HG03175 (cell line): Measurements from ENCODE around the gene LSAMP.

Experiments used
- ATAC-seq: cut with Tn5 transposase; IDR thresholded peaks from one replicate; pipeline ENCODE4 v1.9.1; 2021; ENCODE audit warnings: mild to moderate bottlenecking, moderate library complexity; ENCODE audit not compliant: unreplicated experiment

The LSAMP gene

DNA sequence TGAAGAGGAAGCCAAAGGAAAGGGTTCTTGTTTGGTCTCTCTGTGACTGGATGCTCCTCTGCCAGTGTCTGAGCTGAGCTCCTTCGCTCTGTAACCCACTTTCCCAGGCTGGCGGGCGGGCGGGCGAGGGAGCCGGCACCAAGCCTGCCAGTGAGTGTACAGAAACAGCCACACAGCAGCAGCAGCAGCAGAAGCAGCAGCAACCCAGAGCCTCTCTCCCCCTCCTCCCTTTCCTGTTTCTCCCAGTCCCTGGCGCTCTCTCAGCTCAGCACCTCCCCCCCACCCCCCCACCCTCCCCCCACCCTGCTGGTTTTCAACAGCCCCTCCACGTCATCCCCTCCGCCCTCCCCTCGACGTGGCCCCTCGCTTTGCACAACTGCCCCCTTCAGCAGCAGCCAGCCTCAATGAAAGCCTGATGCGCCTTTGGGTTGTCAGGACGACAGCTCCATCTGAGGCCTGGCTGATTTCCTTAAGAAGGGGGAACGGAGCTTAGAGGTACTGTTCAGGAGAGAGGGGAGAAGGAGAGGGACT, at the start of gene LSAMP:
Gene LSAMP (minus strand): TSS at position 177 of the 531 bp plus-strand sequence.
- ATAC-seq: no peak

DNA sequence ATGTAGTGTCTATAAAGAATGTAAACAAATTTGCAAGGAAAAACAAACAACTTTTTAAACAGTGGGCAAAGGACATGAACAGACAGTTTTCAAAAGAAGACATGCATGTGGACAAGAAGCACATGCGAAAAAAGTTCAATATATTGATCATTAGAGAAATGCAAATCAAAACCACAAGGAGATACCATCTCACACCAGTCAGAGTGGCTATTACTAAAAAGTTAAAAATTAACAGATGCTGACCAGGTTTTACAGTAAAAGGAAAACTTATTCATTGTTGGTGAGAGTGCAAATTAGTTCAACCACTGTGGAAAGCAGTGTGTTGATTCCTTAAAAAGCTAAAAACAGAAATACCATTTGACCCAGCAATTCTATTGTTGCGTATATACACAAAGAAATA, 47.1 kb upstream of the LSAMP start:
- no peak for ATAC-seq

DNA sequence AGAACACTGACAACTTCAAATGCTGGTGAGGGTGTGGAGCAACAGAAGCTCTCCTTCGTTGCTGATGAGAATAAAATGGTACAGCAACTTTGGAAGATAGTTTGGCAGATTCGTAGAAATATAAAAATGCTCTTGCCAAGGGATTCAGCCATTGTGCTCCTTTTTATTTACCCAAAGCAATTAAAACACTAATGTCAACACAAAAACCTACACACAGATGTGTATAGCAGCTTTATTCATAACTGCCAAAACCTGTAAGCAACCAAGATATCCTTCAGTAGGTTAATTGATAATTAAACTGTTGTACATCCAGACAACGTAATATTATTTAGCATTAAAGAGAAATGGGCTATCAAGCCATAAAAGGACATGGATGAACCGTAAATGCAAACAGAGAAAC, 37.8 kb upstream of the LSAMP start:
- no peak for ATAC-seq

DNA sequence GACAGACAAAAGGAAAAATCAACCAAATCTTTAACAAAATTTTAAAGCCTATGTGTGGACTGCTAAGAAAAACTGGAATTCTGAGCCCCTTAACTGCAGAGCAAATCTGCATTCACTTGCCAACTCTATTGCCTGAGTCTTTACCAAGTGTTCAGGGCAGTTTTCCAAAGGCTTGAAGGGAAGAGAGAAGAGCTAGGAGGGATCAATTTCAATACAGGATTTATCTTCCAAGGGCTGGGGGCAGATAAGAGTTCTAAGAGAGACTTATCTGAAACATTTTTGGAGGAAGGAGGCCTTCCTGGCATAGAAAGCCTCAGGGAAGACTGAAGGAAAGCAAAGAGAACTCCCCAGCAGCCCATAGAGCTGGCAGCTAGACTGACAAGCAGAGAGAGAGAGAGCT, 31.4 kb upstream of the LSAMP start:
- no peak for ATAC-seq

GRCh38 chr3:116474801-116475200, 29.5 kb upstream of the LSAMP start:
- ATAC-seq: no peak

DNA sequence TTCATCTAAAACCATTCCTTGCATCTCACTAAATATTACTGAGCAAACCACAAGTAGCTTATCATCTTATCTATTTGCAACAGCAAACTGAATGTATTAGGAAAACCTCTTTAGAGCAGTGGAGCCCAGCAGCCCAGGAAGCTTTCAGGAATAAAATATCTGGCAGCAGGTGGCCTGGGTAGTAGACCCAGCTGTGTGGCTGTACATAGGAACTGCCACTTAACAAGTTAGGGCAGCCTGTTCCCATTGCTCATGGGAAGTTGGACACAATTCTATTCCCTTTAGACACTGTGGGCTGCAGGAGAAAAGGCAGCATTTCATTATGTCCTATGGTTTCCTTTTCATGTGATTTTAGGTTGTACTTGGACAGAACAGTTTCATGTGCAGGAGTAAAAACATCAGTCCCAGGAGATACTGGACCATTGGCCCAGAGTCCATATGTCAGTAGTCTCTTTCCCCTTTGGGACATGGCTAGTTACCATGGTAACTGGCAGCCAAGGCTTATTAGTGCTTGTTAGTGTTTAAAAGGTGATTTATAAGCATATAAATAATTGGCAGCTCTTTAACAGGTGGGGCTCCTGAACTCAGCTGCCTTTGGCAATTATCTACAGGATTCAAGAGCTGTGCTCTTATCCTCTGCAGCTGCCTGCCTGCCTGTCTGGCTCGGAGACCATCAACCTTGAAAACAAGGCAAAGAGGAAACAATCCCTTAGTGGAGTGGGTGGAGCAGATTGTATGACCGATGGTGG, 28.9 kb upstream of the LSAMP start:
- ATAC-seq: no peak

DNA sequence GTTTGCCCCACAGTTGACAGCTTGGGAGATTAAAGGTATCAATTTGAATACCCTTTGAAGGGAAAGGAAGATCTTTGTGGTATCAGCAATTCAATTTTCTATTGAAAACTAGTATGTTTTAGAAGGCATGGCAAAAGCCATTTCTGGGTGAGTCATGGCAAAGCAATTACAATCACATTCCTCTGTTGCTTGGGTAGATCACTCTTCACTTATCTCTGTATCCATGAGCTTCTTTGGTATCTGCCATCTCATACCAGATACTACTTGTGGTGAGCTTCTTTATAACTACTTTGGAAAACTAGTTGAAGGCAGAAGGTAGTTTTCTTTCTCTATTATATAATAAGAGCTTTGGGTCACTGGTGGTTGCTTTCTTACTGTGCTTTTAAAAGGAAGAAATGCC, 28.3 kb upstream of the LSAMP start:
- no peak for ATAC-seq

GRCh38 chr3:116470605-116471197, 25.4 kb upstream of the LSAMP start:
- ATAC-seq: no peak

- no peak for ATAC-seq
Observed at GRCh38 chr3:116469546-116469945, 24.3 kb upstream of the LSAMP start.

DNA sequence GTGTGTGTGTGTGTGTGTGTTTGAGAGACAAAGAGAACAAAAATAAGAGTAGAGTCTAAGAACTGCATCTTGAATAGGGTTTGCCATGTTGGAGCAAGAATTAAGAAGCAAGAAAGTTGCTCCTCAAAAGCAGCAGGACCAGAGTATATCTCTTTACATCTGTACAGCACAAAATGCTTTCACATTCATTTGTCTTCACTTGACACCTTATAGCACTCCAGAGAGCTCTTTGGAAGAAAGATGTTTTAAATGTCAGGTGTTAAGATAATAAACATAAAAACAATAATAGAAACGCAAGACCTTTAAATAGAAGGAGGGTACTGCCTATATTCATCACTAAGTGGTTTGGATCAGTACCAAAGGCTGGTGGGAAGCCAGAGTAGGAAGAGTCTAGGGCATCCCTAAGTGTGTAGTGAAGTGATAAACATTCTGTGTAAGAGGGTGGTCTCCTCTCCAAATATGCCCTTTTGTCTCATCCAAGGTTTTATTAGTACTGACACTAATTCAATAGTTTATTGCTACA, 19.1 kb upstream of the LSAMP start:
- ATAC-seq: no peak

GRCh38 chr3:116453666-116454346, 8.5 kb upstream of the LSAMP start:
- no peak for ATAC-seq

- no peak for ATAC-seq
Observed at GRCh38 chr3:116449546-116450350, 4.5 kb upstream of the LSAMP start.

DNA sequence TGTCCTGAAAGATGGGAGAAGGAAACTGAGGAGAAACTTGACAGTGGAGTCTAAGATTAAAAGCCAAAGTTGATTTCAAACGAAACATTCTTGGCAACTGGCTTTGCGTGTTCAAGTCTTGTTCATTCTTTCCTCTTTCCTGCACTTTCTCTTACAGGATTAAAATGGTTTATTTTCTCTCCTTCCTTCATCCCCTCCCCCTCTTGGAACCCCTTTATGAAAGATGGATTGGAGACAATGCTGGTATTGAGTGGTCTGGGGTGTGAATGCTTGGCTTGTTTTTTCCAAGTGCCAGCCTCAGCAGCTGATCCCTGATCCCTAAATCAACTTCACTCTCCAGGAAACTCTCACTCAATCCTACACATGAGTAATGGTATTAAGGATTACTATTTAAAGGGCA, 703 bp upstream of the LSAMP start:
- no peak for ATAC-seq

DNA sequence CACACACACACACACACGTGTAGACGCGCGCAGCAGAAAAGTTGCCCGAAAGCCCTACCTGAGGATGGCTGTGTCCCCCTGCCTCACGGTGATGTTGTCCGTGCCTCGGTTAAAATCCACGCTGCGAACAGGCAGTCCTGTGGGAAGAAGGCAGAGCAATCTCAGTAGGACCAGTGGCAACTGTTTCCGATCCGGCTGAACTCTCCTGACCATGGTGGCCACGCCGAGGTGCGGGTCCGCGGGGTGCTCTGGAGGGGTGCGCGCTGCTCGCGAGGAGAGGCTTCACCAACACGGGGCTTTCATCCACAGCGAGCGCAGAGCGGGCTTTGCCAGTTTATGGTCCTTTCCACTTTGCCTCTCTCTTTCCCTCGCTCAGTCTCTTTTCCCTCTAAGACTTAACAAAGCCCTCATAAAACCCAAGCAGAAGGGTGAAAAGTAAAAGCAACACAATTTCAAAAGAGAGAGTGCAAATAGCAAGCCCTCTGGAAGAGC, 422 bp downstream of the LSAMP start:
- ATAC-seq: no peak

DNA sequence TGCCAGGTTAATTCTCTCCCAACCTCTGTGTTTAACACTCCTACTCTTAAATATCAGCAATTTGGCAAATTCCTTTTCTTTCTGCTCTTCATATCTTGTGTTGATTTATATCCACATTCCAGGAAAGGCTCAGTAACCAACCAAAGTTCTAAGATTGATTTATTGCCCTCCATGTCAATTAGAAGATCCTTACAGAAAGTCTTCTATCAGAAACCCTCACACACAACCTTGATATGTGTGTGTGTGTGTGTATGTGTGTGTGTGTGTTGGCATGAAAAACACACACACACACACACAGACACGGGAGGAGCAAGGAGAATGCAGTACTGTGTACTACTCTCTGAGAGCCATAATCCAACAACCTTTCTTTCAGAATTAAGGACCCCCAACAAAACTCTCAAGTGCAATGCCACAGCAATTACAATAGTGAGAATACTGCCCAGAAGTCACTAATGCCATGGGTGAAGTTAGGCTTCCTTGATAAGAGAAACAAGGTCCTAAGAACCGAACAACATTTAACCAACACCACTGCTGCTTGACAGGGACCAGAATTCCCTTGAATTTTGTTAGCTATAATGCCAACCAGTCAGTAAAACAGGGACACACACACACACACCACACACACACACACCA, 1.1 kb downstream of the LSAMP start:
- no peak for ATAC-seq

- no peak for ATAC-seq
Observed at GRCh38 chr3:116443191-116443661, 2.1 kb downstream of the LSAMP start.

- no peak for ATAC-seq
Observed at GRCh38 chr3:116442331-116443021, 2.8 kb downstream of the LSAMP start.

- no peak for ATAC-seq
Observed at GRCh38 chr3:116441652-116442051, 3.6 kb downstream of the LSAMP start.

DNA sequence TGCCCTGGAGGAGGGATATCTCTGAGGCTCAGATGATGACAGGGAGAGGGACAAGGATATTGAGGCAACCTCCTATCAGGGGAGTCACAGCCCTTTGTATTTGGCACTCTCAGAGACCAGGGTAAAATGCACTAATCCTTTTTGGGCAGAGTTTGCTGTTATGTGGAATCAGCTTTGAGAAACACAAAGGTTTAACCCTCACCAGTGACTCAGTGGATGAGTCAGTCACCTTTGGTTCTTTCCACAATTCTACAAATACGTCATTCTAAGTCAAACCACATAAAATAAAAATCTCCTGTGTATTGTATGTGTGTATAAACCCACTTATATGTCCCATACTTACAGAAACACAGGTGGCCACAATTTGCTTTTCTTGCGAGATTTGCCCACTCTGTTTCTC, 5.1 kb downstream of the LSAMP start:
- no peak for ATAC-seq

GRCh38 chr3:116433552-116433951, 11.7 kb downstream of the LSAMP start:
- no peak for ATAC-seq
